GM12891 (cell line): ENCODE data around the gene STX3.

Source experiments
- PAX5 ChIP-seq: IDR thresholded peaks from 2 replicates; pipeline ENCODE4 v1.6.1; 2011; ENCODE audit warnings: low read length, moderate library complexity, mild to moderate bottlenecking; ENCODE audit not compliant: insufficient read depth, severe bottlenecking
- POLR2A ChIP-seq: IDR thresholded peaks from 2 replicates; pipeline ENCODE4 v1.6.1; 2011; ENCODE audit warnings: low read depth, low read length, control low read depth
- POLR2AphosphoS5 ChIP-seq: IDR thresholded peaks from 2 replicates; pipeline ENCODE4 v1.6.1; 2011; ENCODE audit warnings: low read depth, low read length, control low read depth
- POU2F2 ChIP-seq: IDR thresholded peaks from 2 replicates; pipeline ENCODE4 v1.6.1; 2011; ENCODE audit warnings: low read depth, mild to moderate bottlenecking, control low read depth, low read length, moderate library complexity
- SPI1 ChIP-seq: IDR thresholded peaks from 2 replicates; pipeline ENCODE4 v1.6.1; 2011; ENCODE audit warnings: low read depth, low read length, control low read depth
- TAF1 ChIP-seq: IDR thresholded peaks from 2 replicates; pipeline ENCODE4 v1.6.1; 2011; ENCODE audit warnings: low read depth, low read length, control low read depth

- TF ChIP-seq POLR2AphosphoS5 (no peak), POLR2A (no peak), TAF1 (no peak), SPI1 (no peak), PAX5 (no peak), POU2F2 (no peak)
Measured at GRCh38 chr11:59769111-59769510, 13.9 kb downstream of the STX3 start.
